ENCODE data around the gene ZBTB1. TPM values are rescaled to one million over a fixed set of nuclear protein-coding genes. Genes with fewer than 3 reads are reported as not detected.
"Not testable (repeated sequence)": the region's sequence is repeated elsewhere in the genome, so short reads cannot be mapped to it uniquely, and the experiment has no call there.

The ZBTB1 gene
- total RNA-seq, 2 experiments from 2014 or later: 73.3 to 84.2 TPM

GRCh38 chr14:64516969-64517368 lies 12.4 kb downstream of the ZBTB1 start:
- H3K27me3 Mint-ChIP-seq: no peaks in the 10 kb centered on the region
- DNase-seq (no peak), ATAC-seq (peak; percentile 27)
- H3K9me3 Mint-ChIP-seq (ENCODE audit: low read depth): no peaks in the 10 kb centered on the region
- CTCF ChIA-PET: interaction anchor here (2.9 kb wide), 1 partner anchor 88 kb away, joined by 17 read pairs; no protein-coding TSS in a partner anchor
- H3K4me1 Mint-ChIP-seq: peaks cover 45% of the 10 kb centered on the region
- no peak overlapping the region for H3K27ac Mint-ChIP-seq
- peaks cover 13% of the 10 kb centered on the region for H3K36me3 Mint-ChIP-seq
- no peak overlapping the region for H3K4me3 Mint-ChIP-seq

- H3K4me1 Mint-ChIP-seq: peaks cover 40% of the 10 kb centered on the region
- peaks cover 13% of the 10 kb centered on the region for H3K36me3 Mint-ChIP-seq
- H3K4me3 Mint-ChIP-seq; H3K9me3 Mint-ChIP-seq (ENCODE audit: low read depth); ATAC-seq; DNase-seq; H3K27ac Mint-ChIP-seq; H3K27me3 Mint-ChIP-seq: not testable (repeated sequence)
- CTCF ChIA-PET: interaction anchor here (1.3 to 1.9 kb wide), 3 partner anchors 23 to 118 kb away, joined by 3 to 7 read pairs (median 3); partner anchors contain the start of gene HSPA2
Observed at GRCh38 chr14:64517667-64518066, 13.1 kb downstream of the ZBTB1 start.

- CTCF ChIA-PET: interaction anchor here (0.7 to 1.9 kb wide), 4 partner anchors 9 to 118 kb away, joined by 3 to 7 read pairs (median 4); partner anchors contain the start of gene HSPA2
- ATAC-seq (no peak), DNase-seq (no peak)
- H3K36me3 Mint-ChIP-seq: peaks cover 12% of the 10 kb centered on the region
- H3K4me3 Mint-ChIP-seq: no peak overlapping the region
- H3K4me1 Mint-ChIP-seq: peaks cover 40% of the 10 kb centered on the region
- no peaks in the 10 kb centered on the region for H3K9me3 Mint-ChIP-seq (ENCODE audit: low read depth)
- H3K27ac Mint-ChIP-seq: no peak overlapping the region
- H3K27me3 Mint-ChIP-seq: no peaks in the 10 kb centered on the region
Observed at GRCh38 chr14:64518229-64518628, 13.7 kb downstream of the ZBTB1 start.

- Mint-ChIP-seq H3K4me1 (peaks cover 30% of the 10 kb centered on the region), H3K36me3 (peaks cover 13% of the 10 kb centered on the region), H3K9me3 (ENCODE audit: low read depth) (no peaks in the 10 kb centered on the region), H3K4me3 (no peak overlapping the region), H3K27ac (no peak overlapping the region), H3K27me3 (no peaks in the 10 kb centered on the region)
- ATAC-seq: no peak
- CTCF ChIA-PET: interaction anchor here (1.4 to 4.9 kb wide), 2 partner anchors 11 to 176 kb away, joined by 3 to 36 read pairs; no protein-coding TSS in a partner anchor
- DNase-seq: no peak
Observed at GRCh38 chr14:64520699-64521098, 16.1 kb downstream of the ZBTB1 start.

- peaks cover 16% of the 10 kb centered on the region for H3K4me1 Mint-ChIP-seq
- no peaks in the 10 kb centered on the region for H3K9me3 Mint-ChIP-seq (ENCODE audit: low read depth)
- H3K36me3 Mint-ChIP-seq: peaks cover 18% of the 10 kb centered on the region
- ATAC-seq (peak; percentile 49), DNase-seq (no peak)
- no peaks in the 10 kb centered on the region for H3K27me3 Mint-ChIP-seq
- H3K27ac Mint-ChIP-seq: no peak overlapping the region
- CTCF ChIA-PET: interaction anchor here (0.9 to 4.9 kb wide), 6 partner anchors 13 to 113 kb away, joined by 3 to 36 read pairs (median 4); partner anchors contain the start of gene HSPA2
- H3K4me3 Mint-ChIP-seq: no peak overlapping the region
Observed at GRCh38 chr14:64522591-64523355, 18.2 kb downstream of the ZBTB1 start.

- Mint-ChIP-seq H3K4me1 (peaks cover 8% of the 10 kb centered on the region), H3K27ac (no peak overlapping the region), H3K36me3 (peaks cover 21% of the 10 kb centered on the region), H3K9me3 (ENCODE audit: low read depth) (no peaks in the 10 kb centered on the region), H3K4me3 (no peak overlapping the region), H3K27me3 (no peaks in the 10 kb centered on the region)
- CTCF ChIA-PET: interaction anchor here (1.4 kb wide), 1 partner anchor 15 kb away, joined by 3 read pairs; no protein-coding TSS in a partner anchor
- ATAC-seq (no peak), DNase-seq (no peak)
Observed at GRCh38 chr14:64525354-64525753, 20.8 kb downstream of the ZBTB1 start.

GRCh38 chr14:64531567-64531966 lies 27.0 kb downstream of the ZBTB1 start:
- Mint-ChIP-seq H3K36me3 (peaks cover 9% of the 10 kb centered on the region), H3K27ac (no peak overlapping the region), H3K4me3 (no peak overlapping the region), H3K4me1 (peaks cover 5% of the 10 kb centered on the region), H3K27me3 (no peaks in the 10 kb centered on the region), H3K9me3 (ENCODE audit: low read depth) (no peaks in the 10 kb centered on the region)
- CTCF ChIA-PET: interaction anchor here (0.9 kb wide), 1 partner anchor 8 kb away, joined by 3 read pairs; no protein-coding TSS in a partner anchor
- DNase-seq (no peak), ATAC-seq (no peak)

GRCh38 chr14:64536488-64537245 lies 32.1 kb downstream of the ZBTB1 start:
- no peak for ATAC-seq
- CTCF ChIA-PET: interaction anchor here (1.2 to 2.8 kb wide), 3 partner anchors 28 to 149 kb away, joined by 3 to 9 read pairs (median 5); no protein-coding TSS in a partner anchor
- no peak overlapping the region for H3K4me3 Mint-ChIP-seq
- DNase-seq: no peak
- peaks cover 17% of the 10 kb centered on the region for H3K27me3 Mint-ChIP-seq
- peaks cover 10% of the 10 kb centered on the region for H3K36me3 Mint-ChIP-seq
- no peaks in the 10 kb centered on the region for H3K9me3 Mint-ChIP-seq (ENCODE audit: low read depth)
- H3K4me1 Mint-ChIP-seq: peaks cover 22% of the 10 kb centered on the region
- H3K27ac Mint-ChIP-seq: no peak overlapping the region

GRCh38 chr14:64540208-64541202 lies 35.9 kb downstream of the ZBTB1 start, which contains the start of gene HSPA2:
Gene HSPA2, plus strand, starts transcription at chr14:64540741. Its CDS starts 109 bp downstream, at chr14:64540850.
- Mint-ChIP-seq H3K4me1 (peaks cover 38% of the 10 kb centered on the region), H3K36me3 (peaks cover 10% of the 10 kb centered on the region)

GRCh38 chr14:64541261-64541971 lies 36.8 kb downstream of the ZBTB1 start:
- CTCF ChIA-PET: interaction anchor here (0.6 to 3.5 kb wide), 6 partner anchors 8 to 232 kb away, joined by 3 to 16 read pairs (median 6); partner anchors contain the start of gene PPP1R36
- H3K4me1 Mint-ChIP-seq: peaks cover 38% of the 10 kb centered on the region
- H3K27me3 Mint-ChIP-seq: peaks cover 50% of the 10 kb centered on the region
- ATAC-seq (no peak), DNase-seq (no peak)
- H3K36me3 Mint-ChIP-seq: peaks cover 10% of the 10 kb centered on the region
- H3K9me3 Mint-ChIP-seq (ENCODE audit: low read depth): no peaks in the 10 kb centered on the region
- peak overlapping the region; percentile 82 for H3K4me3 Mint-ChIP-seq
- H3K27ac Mint-ChIP-seq: peak overlapping the region; percentile 96

More at GRCh38 chr14:64540208-64541202, 35.9 kb downstream of the ZBTB1 start, which contains the start of gene HSPA2:
- ATAC-seq (peak; percentile 95), DNase-seq (peak; percentile 98)
- H3K27me3 Mint-ChIP-seq: peaks cover 50% of the 10 kb centered on the region
- CTCF ChIA-PET: interaction anchor here (0.5 to 3.5 kb wide), 24 partner anchors 9 to 723 kb away, joined by 3 to 16 read pairs (median 4); partner anchors contain the start of genes FNTB and PPP1R36
- H3K9me3 Mint-ChIP-seq (ENCODE audit: low read depth): no peaks in the 10 kb centered on the region
- peak within 1 kb of the TSS; percentile 96 for H3K27ac Mint-ChIP-seq
- peak within 1 kb of the TSS; percentile 82 for H3K4me3 Mint-ChIP-seq

GRCh38 chr14:64541972-64542835 lies 37.6 kb downstream of the ZBTB1 start:
- ATAC-seq (no peak), DNase-seq (no peak)
- Mint-ChIP-seq H3K4me1 (peaks cover 38% of the 10 kb centered on the region), H3K4me3 (peak overlapping the region; percentile 82), H3K9me3 (ENCODE audit: low read depth) (no peaks in the 10 kb centered on the region), H3K36me3 (peaks cover 10% of the 10 kb centered on the region), H3K27ac (no peak overlapping the region), H3K27me3 (peaks cover 50% of the 10 kb centered on the region)
- CTCF ChIA-PET: interaction anchor here (0.6 to 3.5 kb wide), 4 partner anchors 31 to 349 kb away, joined by 3 to 16 read pairs (median 5); no protein-coding TSS in a partner anchor
